NT2/D1 (cell line): ENCODE data around the gene RADIL.
A peak's percentile ranks its signal among the peaks of the same experiment; 100 is the strongest.

Experiments
- DNase-seq: peaks from one replicate; pipeline ENCODE4 v3.0.0-alpha.2; 2011; ENCODE audit warnings: low read depth, low spot score
- H3K27me3 ChIP-seq: 2 replicates; pipeline ENCODE4 v1.6.0; 2011; ENCODE audit warnings: mild to moderate bottlenecking; ENCODE audit not compliant: insufficient read length, insufficient read depth
- H3K36me3 ChIP-seq: 2 replicates; pipeline ENCODE4 v1.6.1; 2011; ENCODE audit warnings: mild to moderate bottlenecking, low read length, mixed read lengths; ENCODE audit not compliant: insufficient read depth, insufficient read length
- H3K4me1 ChIP-seq: 2 replicates; pipeline ENCODE4 v1.5.1; 2011; ENCODE audit not compliant: insufficient read depth, insufficient read length
- H3K4me3 ChIP-seq: 2 replicates; pipeline ENCODE4 v1.5.1; 2011; ENCODE audit warnings: low read depth; ENCODE audit not compliant: insufficient read length
- H3K9ac ChIP-seq: 2 replicates; pipeline ENCODE4 v1.6.0; 2011; ENCODE audit warnings: low read depth; ENCODE audit not compliant: insufficient read length
- H3K9me3 ChIP-seq: 2 replicates; pipeline ENCODE4 v1.5.1; 2011; ENCODE audit warnings: mild to moderate bottlenecking, low read length; ENCODE audit not compliant: insufficient read depth
- SUZ12 ChIP-seq: IDR thresholded peaks from 2 replicates; pipeline ENCODE4 v1.6.1; 2011; ENCODE audit not compliant: insufficient read length, insufficient read depth; ENCODE audit errors: extremely low read depth
- YY1 ChIP-seq: IDR thresholded peaks from 2 replicates; pipeline ENCODE4 v1.6.1; 2011; ENCODE audit not compliant: insufficient read length, insufficient read depth
- ZNF274 ChIP-seq: IDR thresholded peaks from 2 replicates; pipeline ENCODE4 v1.6.1; 2011; ENCODE audit warnings: mild to moderate bottlenecking, low read depth, low read length

RADIL gene

DNA sequence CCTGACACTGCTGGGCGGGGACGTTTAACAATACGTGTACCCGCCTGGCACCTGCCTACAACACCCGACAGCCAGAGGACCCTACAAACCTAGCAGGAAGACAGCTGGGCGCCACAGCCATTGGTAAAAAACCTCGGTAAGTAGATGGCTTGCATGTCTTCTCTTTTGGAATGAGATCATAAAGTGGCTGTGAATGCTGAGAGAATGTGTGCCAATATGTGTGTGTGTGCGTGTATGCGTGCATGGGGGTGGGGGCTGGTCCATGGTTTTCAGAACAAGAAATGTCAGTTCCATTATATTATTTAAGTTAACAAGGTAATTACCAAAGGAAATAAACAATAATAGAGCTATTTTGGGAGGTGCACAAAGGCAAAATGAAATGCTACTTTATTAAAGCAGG lies 60.8 kb downstream of the RADIL start:
- Histone ChIP-seq H3K4me3 (no peak overlapping the region), H3K9me3 (no peaks in the 10 kb centered on the region), H3K9ac (no peak overlapping the region), H3K27me3 (no peaks in the 10 kb centered on the region), H3K36me3 (no peaks in the 10 kb centered on the region), H3K4me1 (peaks cover 2% of the 10 kb centered on the region)
- TF ChIP-seq ZNF274 = no peak
- no peak for TF ChIP-seq YY1
- no peak for TF ChIP-seq SUZ12
- no peak for DNase-seq

DNA sequence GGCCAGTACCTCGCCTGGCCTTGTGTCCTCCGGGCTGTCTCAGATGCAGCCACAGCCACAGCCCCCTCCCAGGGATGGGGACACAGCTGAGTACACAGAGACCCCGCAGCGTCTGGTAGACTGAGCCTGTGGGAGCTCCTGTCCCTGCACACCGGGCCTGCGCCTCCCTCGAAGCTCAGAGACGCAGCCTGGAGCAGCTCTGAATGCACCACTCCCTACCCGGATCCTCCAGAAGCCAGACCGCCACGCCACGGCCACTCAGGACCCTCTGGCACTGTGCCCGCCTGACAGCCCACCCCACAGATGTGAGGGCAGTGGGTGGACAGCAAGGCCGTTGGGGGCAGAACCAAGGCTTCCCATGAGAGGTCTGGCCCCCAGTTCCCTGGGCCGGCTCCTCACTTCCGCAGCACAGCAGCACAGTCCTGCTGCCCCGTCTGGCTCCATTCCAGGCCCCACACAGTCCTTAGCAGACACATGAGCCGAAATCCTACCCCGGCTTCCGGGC lies 62.5 kb downstream of the RADIL start:
- no peak for DNase-seq
- Histone ChIP-seq H3K9ac (peak overlapping the region; percentile 32), H3K4me1 (peaks cover 3% of the 10 kb centered on the region), H3K36me3 (no peaks in the 10 kb centered on the region), H3K4me3 (no peak overlapping the region), H3K27me3 (no peaks in the 10 kb centered on the region), H3K9me3 (no peaks in the 10 kb centered on the region)
- TF ChIP-seq YY1 (no peak), SUZ12 (no peak), ZNF274 (no peak)

DNA sequence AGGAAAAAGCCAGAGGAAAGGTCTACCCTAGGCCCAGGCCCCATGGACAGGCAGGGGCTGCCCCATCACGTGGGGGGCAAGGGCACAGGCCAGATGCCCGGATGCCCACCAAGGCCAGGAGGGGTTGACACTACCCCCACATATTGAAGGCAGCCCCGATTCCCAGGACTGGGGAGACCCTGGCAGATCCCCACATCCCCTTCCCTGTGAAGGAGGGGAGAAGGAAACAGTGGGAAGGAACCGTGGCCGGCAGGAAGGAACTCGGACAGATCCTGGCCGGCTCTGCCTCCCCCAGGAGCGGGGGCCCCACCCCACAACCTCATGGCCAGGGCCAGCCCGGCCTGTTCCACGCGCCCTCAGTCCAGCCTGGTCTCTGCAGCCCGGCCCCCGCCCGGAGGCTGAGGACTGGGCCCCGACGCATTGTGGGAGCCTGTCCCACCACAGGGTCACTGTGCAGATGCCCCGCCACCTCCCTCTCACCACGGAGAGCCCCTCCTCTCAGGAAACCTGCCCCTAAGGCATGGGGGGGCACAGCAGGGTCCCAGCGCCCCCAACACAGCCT lies 63.0 kb downstream of the RADIL start:
- TF ChIP-seq YY1 (no peak), SUZ12 (no peak), ZNF274 (no peak)
- no peaks in the 10 kb centered on the region for H3K9me3 ChIP-seq
- peak overlapping the region; percentile 61 for H3K9ac ChIP-seq
- H3K4me3 ChIP-seq = no peak overlapping the region
- H3K4me1 ChIP-seq = peaks cover 8% of the 10 kb centered on the region
- no peak for DNase-seq
- H3K36me3 ChIP-seq = no peaks in the 10 kb centered on the region
- H3K27me3 ChIP-seq = no peaks in the 10 kb centered on the region

DNA sequence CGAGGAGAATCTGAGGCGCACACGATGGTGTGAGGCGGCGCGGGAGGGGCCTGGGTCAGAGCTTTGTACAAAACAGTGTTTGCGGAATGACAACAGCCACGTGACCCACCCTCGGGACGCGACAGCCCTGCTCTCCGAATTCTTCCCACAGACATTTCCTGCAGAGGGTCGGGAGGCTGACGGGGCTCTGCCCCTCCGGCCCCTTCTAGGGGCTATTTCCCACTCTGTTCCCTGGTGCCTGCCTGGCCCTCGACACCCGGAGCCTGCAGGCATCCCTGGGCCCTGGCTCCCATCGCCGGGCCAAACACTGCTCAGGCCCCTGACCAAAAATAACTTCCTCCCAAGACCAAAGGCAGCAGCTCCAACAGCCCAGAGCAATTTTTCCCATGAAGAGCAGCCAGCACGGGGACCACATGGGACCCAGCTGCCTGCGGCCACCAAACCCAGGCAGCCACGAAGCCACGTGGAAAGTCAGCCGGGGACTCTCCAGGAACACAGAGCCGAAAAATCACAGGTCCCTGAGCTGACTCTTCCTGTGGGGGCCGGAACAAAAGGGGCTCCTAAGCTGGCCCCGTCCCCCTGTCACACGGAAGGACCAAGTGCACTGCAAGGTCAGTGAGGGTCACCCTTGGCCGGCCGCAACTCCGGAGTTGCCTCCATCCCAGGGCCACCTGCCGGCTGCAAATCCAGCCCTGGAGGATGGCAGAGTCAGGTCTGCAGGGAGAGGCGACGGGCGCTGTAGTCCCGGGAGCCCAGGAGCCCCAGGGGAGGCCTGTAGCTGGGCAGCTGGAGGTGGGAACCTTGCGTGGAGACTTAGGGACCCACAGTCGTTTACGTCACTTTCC lies 63.7 kb downstream of the RADIL start:
- H3K27me3 ChIP-seq = no peaks in the 10 kb centered on the region
- H3K4me1 ChIP-seq = peaks cover 12% of the 10 kb centered on the region
- TF ChIP-seq ZNF274 = no peak
- TF ChIP-seq SUZ12 = no peak
- TF ChIP-seq YY1 = no peak
- H3K36me3 ChIP-seq = no peaks in the 10 kb centered on the region
- peak overlapping the region; percentile 61 for H3K9ac ChIP-seq
- no peak for DNase-seq
- no peaks in the 10 kb centered on the region for H3K9me3 ChIP-seq
- no peak overlapping the region for H3K4me3 ChIP-seq

DNA sequence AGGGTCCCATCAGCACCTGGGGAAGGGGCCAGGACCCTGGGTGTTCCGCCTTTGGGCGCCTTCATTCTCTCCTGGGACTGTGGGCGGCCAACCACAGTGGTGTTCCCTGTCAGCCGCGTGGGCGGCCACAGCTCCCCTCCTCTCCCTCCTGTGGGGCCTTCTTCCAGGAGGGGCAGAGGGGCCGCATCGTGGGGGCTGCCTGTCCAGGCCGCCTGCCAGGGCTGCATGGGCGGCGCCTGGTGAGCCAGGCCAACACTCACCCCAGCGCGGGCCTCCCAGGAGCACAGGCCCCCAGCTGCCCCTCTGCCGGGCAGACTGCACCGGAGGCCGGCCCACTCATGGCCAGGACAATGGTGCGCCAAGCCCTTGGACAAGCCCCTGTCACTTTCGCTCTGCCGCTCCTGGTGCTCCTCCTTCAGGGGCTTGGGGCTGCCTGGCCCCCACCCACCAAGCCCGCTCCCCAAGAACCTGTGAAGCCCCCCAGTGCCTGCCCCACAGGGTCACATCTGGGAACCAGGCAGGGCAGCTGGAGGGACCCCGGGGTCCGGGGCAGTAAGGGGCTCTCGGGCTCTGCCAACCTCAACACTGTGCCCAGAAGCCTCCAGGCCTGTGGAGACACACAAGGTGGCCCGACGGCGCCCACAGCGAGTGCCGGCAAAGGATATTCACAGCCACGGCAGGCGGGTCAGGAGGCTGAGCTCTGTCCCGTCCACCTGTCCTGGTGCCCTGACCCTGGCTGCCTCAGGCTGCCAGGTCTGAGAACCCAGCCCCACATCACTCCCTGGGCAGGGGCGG lies 65.3 kb downstream of the RADIL start:
- no peak overlapping the region for H3K4me3 ChIP-seq
- no peak for TF ChIP-seq SUZ12
- TF ChIP-seq YY1 = no peak
- TF ChIP-seq ZNF274 = no peak
- no peaks in the 10 kb centered on the region for H3K27me3 ChIP-seq
- DNase-seq = no peak
- no peaks in the 10 kb centered on the region for H3K9me3 ChIP-seq
- H3K4me1 ChIP-seq = peaks cover 12% of the 10 kb centered on the region
- H3K9ac ChIP-seq = no peak overlapping the region
- H3K36me3 ChIP-seq = peaks cover 2% of the 10 kb centered on the region

DNA sequence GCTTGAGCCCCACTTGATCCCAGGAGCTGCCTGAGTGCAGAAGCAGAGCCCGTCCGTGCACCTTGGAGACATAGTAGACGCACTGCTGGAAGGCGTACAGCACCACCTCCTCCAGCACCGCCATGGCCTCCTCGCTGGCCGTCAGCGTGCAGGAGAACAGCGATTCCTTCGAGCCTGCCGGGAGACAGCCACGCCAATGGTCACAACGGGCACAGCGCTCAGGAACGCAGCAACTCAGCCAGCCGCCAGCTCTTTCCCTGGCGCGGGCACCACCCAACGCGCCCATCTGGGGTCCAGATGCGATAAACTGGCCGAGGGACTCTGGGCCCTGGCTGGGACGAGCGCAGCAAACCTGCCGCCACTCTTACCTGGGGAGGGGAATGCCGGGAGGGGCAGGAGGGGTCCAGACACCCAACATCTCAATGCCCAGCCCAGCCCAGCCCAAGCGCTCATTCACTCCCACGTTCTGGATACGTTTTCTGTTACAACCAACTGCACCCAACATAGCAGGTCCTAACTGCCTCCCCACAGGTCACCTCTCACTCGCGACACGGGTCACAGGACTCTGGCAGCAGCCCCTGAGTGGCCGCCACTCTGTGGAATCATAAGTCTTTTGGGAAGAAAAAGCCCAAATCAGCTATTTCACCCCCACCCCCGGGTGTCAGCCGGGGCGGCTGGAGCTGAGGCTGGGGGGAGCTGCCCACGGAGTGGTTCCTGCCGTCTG lies 66.2 kb downstream of the RADIL start:
- no peak for DNase-seq

More for the DNA sequence above, 66.2 kb downstream of the RADIL start:
- no peak overlapping the region for H3K9ac ChIP-seq
- H3K4me1 ChIP-seq = peaks cover 12% of the 10 kb centered on the region
- H3K36me3 ChIP-seq = peaks cover 5% of the 10 kb centered on the region
- H3K9me3 ChIP-seq = no peaks in the 10 kb centered on the region
- H3K27me3 ChIP-seq = no peaks in the 10 kb centered on the region
- no peak for TF ChIP-seq ZNF274
- TF ChIP-seq SUZ12 = no peak
- no peak overlapping the region for H3K4me3 ChIP-seq
